ENCODE data around the gene HYAL4. TPM values are rescaled to one million over a fixed set of nuclear protein-coding genes. Genes with fewer than 3 reads are reported as not detected.
"Not testable (repeated sequence)": the region's sequence is repeated elsewhere in the genome, so short reads cannot be mapped to it uniquely, and the experiment has no call there.

The HYAL4 gene
- polyA plus RNA-seq, 3 donors = not detected

GRCh38 chr7:123888192-123888591, 43.2 kb downstream of the HYAL4 start:
- H3K27me3 Mint-ChIP-seq (ENCODE audit: low read depth in 3 of 3) = peaks cover 0 to 2% (median 0%) of the 10 kb centered on the region in 3 donors
- no peak overlapping the region for H3K4me3 ChIP-seq (replicated peaks in 1 of 3; ENCODE audit: low read depth in 2 of 3, low read length in 3 of 3)
- no peak for DNase-seq
- H3K79me2 ChIP-seq (ENCODE audit: insufficient read depth, low read length) = no peaks in the 10 kb centered on the region
- no peaks in the 10 kb centered on the region for H3K36me3 ChIP-seq (replicated peaks in 1 of 2; ENCODE audit: control insufficient read depth in 1 of 2, insufficient read depth in 2 of 2, low read length in 2 of 2)
- no peaks in the 10 kb centered on the region for H4K20me1 ChIP-seq (ENCODE audit: insufficient read depth, low read length)
- H3K27ac Mint-ChIP-seq = no peak overlapping the region
- H3K4me3 Mint-ChIP-seq = no peak overlapping the region
- no peak overlapping the region for H3K9ac ChIP-seq (ENCODE audit: insufficient read depth, low read length, poor library complexity, severe bottlenecking)
- TF ChIP-seq CTCF (IDR thresholded peaks at IDR 0.05) = no peak
- H3K9me3 Mint-ChIP-seq = peaks cover 0 to 7% (median 0%) of the 10 kb centered on the region in 7 donors
- no peak overlapping the region for H3K4me2 ChIP-seq (replicated peaks; ENCODE audit: extremely low read depth, low read length, poor library complexity, severe bottlenecking)
- H3K36me3 Mint-ChIP-seq = no peaks in the 10 kb centered on the region
- H3K4me1 ChIP-seq (ENCODE audit: control insufficient read depth in 1 of 2, insufficient read depth in 2 of 2, low read length in 2 of 2) = no peaks in the 10 kb centered on the region
- peaks cover 0 to 6% of the 10 kb centered on the region in 2 donors for H3K9me3 ChIP-seq (replicated peaks in 1 of 2; ENCODE audit: control insufficient read depth in 1 of 2, insufficient read depth in 1 of 2, low read length in 2 of 2)
- H3K27ac ChIP-seq (ENCODE audit: low read depth in 1 of 2, low read length in 2 of 2) = no peak overlapping the region
- no peaks in the 10 kb centered on the region for H3K4me1 Mint-ChIP-seq
- H3K27me3 ChIP-seq (ENCODE audit: control insufficient read depth in 2 of 2, insufficient read depth in 2 of 2, low read length in 2 of 2) = no peaks in the 10 kb centered on the region
- H2AFZ ChIP-seq (ENCODE audit: insufficient read depth, low read depth, low read length, poor library complexity, severe bottlenecking) = no peak overlapping the region
- intact Hi-C loops (cut with micrococcal nuclease) = no loop called here

- H3K4me3 ChIP-seq (replicated peaks in 1 of 3; ENCODE audit: low read depth in 2 of 3, low read length in 3 of 3); H3K79me2 ChIP-seq (ENCODE audit: insufficient read depth, low read length); H3K27me3 ChIP-seq (ENCODE audit: control insufficient read depth in 2 of 2, insufficient read depth in 2 of 2, low read length in 2 of 2); H3K27me3 Mint-ChIP-seq (ENCODE audit: low read depth in 3 of 3); H3K4me1 Mint-ChIP-seq; H3K27ac ChIP-seq (ENCODE audit: low read depth in 1 of 2, low read length in 2 of 2); H3K4me2 ChIP-seq (replicated peaks; ENCODE audit: extremely low read depth, low read length, poor library complexity, severe bottlenecking); H3K36me3 Mint-ChIP-seq; H3K4me1 ChIP-seq (ENCODE audit: control insufficient read depth in 1 of 2, insufficient read depth in 2 of 2, low read length in 2 of 2); H3K36me3 ChIP-seq (replicated peaks in 1 of 2; ENCODE audit: control insufficient read depth in 1 of 2, insufficient read depth in 2 of 2, low read length in 2 of 2); H3K9ac ChIP-seq (ENCODE audit: insufficient read depth, low read length, poor library complexity, severe bottlenecking); intact Hi-C loops (cut with micrococcal nuclease); H3K27ac Mint-ChIP-seq; H2AFZ ChIP-seq (ENCODE audit: insufficient read depth, low read depth, low read length, poor library complexity, severe bottlenecking); H4K20me1 ChIP-seq (ENCODE audit: insufficient read depth, low read length); H3K4me3 Mint-ChIP-seq; DNase-seq: not testable (repeated sequence)
- H3K9me3 ChIP-seq (replicated peaks in 1 of 2; ENCODE audit: control insufficient read depth in 1 of 2, insufficient read depth in 1 of 2, low read length in 2 of 2) = peaks cover 0 to 17% of the 10 kb centered on the region in 2 donors
- H3K9me3 Mint-ChIP-seq = peaks cover 9 to 21% (median 18%) of the 10 kb centered on the region in 7 donors
- WGBS (ENCODE audit: insufficient coverage) = 86% methylated on average over 3 of the region's 10 CpGs
Observed at GRCh38 chr7:123894753-123895152, 49.8 kb downstream of the HYAL4 start.
